Astrocyte of the hippocampus (primary cell): ENCODE results near the gene PASD1.
"Not testable (repeated sequence)": the region's sequence is repeated elsewhere in the genome, so short reads cannot be mapped to it uniquely, and the experiment has no call there.

Experiments used
- DNase-seq: peaks from one replicate; pipeline ENCODE4 v3.0.0; 2011; ENCODE audit warnings: low read depth, low spot score

PASD1 gene

GRCh38 chrX:151624677-151625076, 61.2 kb downstream of the PASD1 start:
- no peak for DNase-seq

GRCh38 chrX:151631822-151632221, 68.3 kb downstream of the PASD1 start:
- DNase-seq = no peak

- DNase-seq = no peak
These were observed 69.7 kb downstream of the PASD1 start for GRCh38 chrX:151633157-151633556.

GRCh38 chrX:151634937-151635336, 71.5 kb downstream of the PASD1 start:
- no peak for DNase-seq

- DNase-seq = no peak
These were observed 78.1 kb downstream of the PASD1 start for GRCh38 chrX:151641564-151641963.

- DNase-seq = no peak
These were observed 111.8 kb downstream of the PASD1 start for GRCh38 chrX:151675121-151675746.

GRCh38 chrX:151676196-151676595, 112.7 kb downstream of the PASD1 start:
- DNase-seq = no peak

GRCh38 chrX:151679798-151680402, 116.4 kb downstream of the PASD1 start:
- DNase-seq = no peak

GRCh38 chrX:151680805-151681204, 117.3 kb downstream of the PASD1 start:
- DNase-seq = peak; percentile 42

- DNase-seq = no peak
These were observed 124.2 kb downstream of the PASD1 start for GRCh38 chrX:151687635-151688034.

- no peak for DNase-seq
These were observed 125.2 kb downstream of the PASD1 start for GRCh38 chrX:151688695-151689094.

- DNase-seq = no peak
These were observed 129.3 kb downstream of the PASD1 start for GRCh38 chrX:151692825-151693224.

GRCh38 chrX:151694121-151694520, 130.6 kb downstream of the PASD1 start:
- no peak for DNase-seq

- DNase-seq = no peak
These were observed 131.4 kb downstream of the PASD1 start, which contains the start of gene PRRG3 for GRCh38 chrX:151694661-151695582. TSS of gene PRRG3 (plus strand) at chrX:151695458. CDS start at chrX:151698815, 3,357 bp downstream.

- no peak for DNase-seq
These were observed 132.3 kb downstream of the PASD1 start for GRCh38 chrX:151695583-151696340.

- DNase-seq = not testable (repeated sequence)
These were observed 133.6 kb downstream of the PASD1 start for GRCh38 chrX:151697082-151697481.

GRCh38 chrX:151697522-151697921, 134.0 kb downstream of the PASD1 start:
- no peak for DNase-seq

GRCh38 chrX:151698485-151698884, 135.0 kb downstream of the PASD1 start:
- DNase-seq = no peak

GRCh38 chrX:151699746-151700145, 136.3 kb downstream of the PASD1 start:
- no peak for DNase-seq

GRCh38 chrX:151700581-151700980, 137.1 kb downstream of the PASD1 start:
- DNase-seq = no peak

- DNase-seq = no peak
These were observed 137.6 kb downstream of the PASD1 start for GRCh38 chrX:151701071-151701470.

GRCh38 chrX:151701531-151701930, 138.1 kb downstream of the PASD1 start:
- no peak for DNase-seq
